Left lung (tissue), 10 donors: ENCODE results near the gene ALPP. TPM values are rescaled to one million over a fixed set of nuclear protein-coding genes. Genes with fewer than 3 reads are reported as not detected.
"Not testable (repeated sequence)": the region's sequence is repeated elsewhere in the genome, so short reads cannot be mapped to it uniquely, and the experiment has no call there.

Experiments used
- ATAC-seq: fragments of 200-7000 bp; cut with Tn5 transposase; one replicate; pipeline ENCODE4 v1.9.1; 2020; ENCODE audit warnings: moderate library complexity
- DNase-seq, 4 donors: peaks; one replicate each; pipeline ENCODE4 v3.0.0-alpha.2; 2013 to 2020
- H3K27ac ChIP-seq, 2 donors: fragments of 200-600 bp; sonication (generic) in 1 of 2; one replicate each; pipeline versions ENCODE4 v1.5.0 to v1.8.0; 2020 to 2021
- H3K27me3 ChIP-seq, 2 donors: fragments of 200-600 bp; sonication (generic) in 1 of 2; one replicate each; pipeline versions ENCODE4 v1.5.0 to v1.8.0; 2020 to 2021
- H3K36me3 ChIP-seq, 2 donors: fragments of 200-600 bp; sonication (generic) in 1 of 2; one replicate each; pipeline versions ENCODE4 v1.5.0 to v1.8.0; 2020 to 2021
- H3K4me1 ChIP-seq, 2 donors: fragments of 200-600 bp; one replicate each; pipeline ENCODE4 v1.8.0; 2021
- H3K4me3 ChIP-seq, 2 donors: fragments of 200-600 bp; sonication (generic) in 1 of 2; one replicate each; pipeline versions ENCODE4 v1.5.0 to v1.8.0; 2020 to 2021; ENCODE audit warnings: mild to moderate bottlenecking in 1 of 2
- H3K9me3 ChIP-seq, 2 donors: fragments of 200-600 bp; sonication (generic) in 1 of 2; one replicate each; pipeline versions ENCODE4 v1.5.0 to v1.8.0; 2020 to 2021
- intact Hi-C, 2 donors: fragments of 100-400 bp; cut with DNase I; formaldehyde crosslinking; loops; one replicate each; pipeline versions ENCODE4 v1.11.2 to v1.14.2; 2022
- polyA plus RNA-seq, 6 donors: library from polyadenylated mRNA; unstranded; fragments of 120-200 nt; gene quantifications; one replicate each; pipeline ENCODE4 v1.2.1, GENCODE V29; 2013; ENCODE audit not compliant: insufficient read length in 6 of 6
- total RNA-seq, 2 donors: library from RNA; stranded (reverse); fragmentation: NEBNext Ultra II Directional; extraction: Animal tissue kit (Norgen Biotek cat#: 25700); gene quantifications; one replicate each; pipeline ENCODE4 v1.2.1, GENCODE V29; 2021
- TF ChIP-seq, protein P1 (sequence below), 2 donors: fragments of 200-600 bp; sonication (generic) in 1 of 2; IDR thresholded peaks; one replicate each; pipeline versions ENCODE4 v1.5.0 to v1.8.0; 2021; ENCODE audit warnings: antibody characterized with exemption in 2 of 2
- donor health status: DM: no; HTN: yes; CAD: no.
- donor health status: DM: no; HTN: no; CAD: no.

ALPP gene
- total and polyA plus RNA-seq, 8 donors: 0.07 to 14.1 (median 0.18) TPM; not detected in 3

GRCh38 chr2:232422051-232422450 lies 43.5 kb downstream of the ALPP start:
- peaks cover 43 to 74% of the 10 kb centered on the region in 2 donors for H3K27me3 ChIP-seq
- H3K9me3 ChIP-seq: peaks cover 0 to 7% of the 10 kb centered on the region in 2 donors
- DNase-seq (peak in 1 of 4 donors; percentile 43), ATAC-seq (no peak)
- no peaks in the 10 kb centered on the region for H3K36me3 ChIP-seq
- H3K4me1 ChIP-seq: peaks cover 6 to 27% of the 10 kb centered on the region in 2 donors
- TF ChIP-seq, protein P1, sequence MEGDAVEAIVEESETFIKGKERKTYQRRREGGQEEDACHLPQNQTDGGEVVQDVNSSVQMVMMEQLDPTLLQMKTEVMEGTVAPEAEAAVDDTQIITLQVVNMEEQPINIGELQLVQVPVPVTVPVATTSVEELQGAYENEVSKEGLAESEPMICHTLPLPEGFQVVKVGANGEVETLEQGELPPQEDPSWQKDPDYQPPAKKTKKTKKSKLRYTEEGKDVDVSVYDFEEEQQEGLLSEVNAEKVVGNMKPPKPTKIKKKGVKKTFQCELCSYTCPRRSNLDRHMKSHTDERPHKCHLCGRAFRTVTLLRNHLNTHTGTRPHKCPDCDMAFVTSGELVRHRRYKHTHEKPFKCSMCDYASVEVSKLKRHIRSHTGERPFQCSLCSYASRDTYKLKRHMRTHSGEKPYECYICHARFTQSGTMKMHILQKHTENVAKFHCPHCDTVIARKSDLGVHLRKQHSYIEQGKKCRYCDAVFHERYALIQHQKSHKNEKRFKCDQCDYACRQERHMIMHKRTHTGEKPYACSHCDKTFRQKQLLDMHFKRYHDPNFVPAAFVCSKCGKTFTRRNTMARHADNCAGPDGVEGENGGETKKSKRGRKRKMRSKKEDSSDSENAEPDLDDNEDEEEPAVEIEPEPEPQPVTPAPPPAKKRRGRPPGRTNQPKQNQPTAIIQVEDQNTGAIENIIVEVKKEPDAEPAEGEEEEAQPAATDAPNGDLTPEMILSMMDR (IDR thresholded peaks at IDR 0.05): no peak
- intact Hi-C loops: no loop called here
- no peak overlapping the region for H3K27ac ChIP-seq
- no peak overlapping the region for H3K4me3 ChIP-seq

DNA sequence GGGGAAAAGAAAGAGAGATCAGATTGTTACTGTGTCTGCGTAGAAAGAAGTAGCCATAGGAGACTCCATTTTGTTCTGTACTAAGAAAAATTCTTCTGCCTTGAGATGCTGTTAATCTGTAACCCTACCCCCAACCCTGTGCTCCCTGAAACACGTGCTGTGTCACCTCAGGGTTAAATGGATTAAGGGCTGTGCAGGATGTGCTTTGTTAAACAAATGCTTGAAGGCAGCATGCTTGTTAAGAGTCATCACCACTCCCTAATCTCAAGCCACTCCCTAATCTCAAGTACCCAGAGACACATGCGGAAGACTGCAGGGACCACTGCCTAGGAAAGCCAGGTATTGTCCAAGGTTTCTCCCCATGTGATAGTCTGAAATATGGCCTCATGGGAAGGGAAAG lies 44.4 kb downstream of the ALPP start:
- H3K36me3 ChIP-seq, intact Hi-C loops, ATAC-seq, H3K4me3 ChIP-seq, H3K9me3 ChIP-seq, DNase-seq, H3K27ac ChIP-seq: not testable (repeated sequence)
- H3K4me1 ChIP-seq: peaks cover 6 to 27% of the 10 kb centered on the region in 2 donors
- peaks cover 39 to 70% of the 10 kb centered on the region in 2 donors for H3K27me3 ChIP-seq

GRCh38 chr2:232423407-232423806 lies 44.9 kb downstream of the ALPP start:
- H3K4me3 ChIP-seq, intact Hi-C loops, H3K9me3 ChIP-seq, H3K36me3 ChIP-seq, ATAC-seq, H3K27ac ChIP-seq: not testable (repeated sequence)
- peak in 1 of 4 donors; percentile 1 for DNase-seq
- Histone ChIP-seq H3K27me3 (peaks cover 35 to 66% of the 10 kb centered on the region in 2 donors), H3K4me1 (peaks cover 6 to 26% of the 10 kb centered on the region in 2 donors)

DNA sequence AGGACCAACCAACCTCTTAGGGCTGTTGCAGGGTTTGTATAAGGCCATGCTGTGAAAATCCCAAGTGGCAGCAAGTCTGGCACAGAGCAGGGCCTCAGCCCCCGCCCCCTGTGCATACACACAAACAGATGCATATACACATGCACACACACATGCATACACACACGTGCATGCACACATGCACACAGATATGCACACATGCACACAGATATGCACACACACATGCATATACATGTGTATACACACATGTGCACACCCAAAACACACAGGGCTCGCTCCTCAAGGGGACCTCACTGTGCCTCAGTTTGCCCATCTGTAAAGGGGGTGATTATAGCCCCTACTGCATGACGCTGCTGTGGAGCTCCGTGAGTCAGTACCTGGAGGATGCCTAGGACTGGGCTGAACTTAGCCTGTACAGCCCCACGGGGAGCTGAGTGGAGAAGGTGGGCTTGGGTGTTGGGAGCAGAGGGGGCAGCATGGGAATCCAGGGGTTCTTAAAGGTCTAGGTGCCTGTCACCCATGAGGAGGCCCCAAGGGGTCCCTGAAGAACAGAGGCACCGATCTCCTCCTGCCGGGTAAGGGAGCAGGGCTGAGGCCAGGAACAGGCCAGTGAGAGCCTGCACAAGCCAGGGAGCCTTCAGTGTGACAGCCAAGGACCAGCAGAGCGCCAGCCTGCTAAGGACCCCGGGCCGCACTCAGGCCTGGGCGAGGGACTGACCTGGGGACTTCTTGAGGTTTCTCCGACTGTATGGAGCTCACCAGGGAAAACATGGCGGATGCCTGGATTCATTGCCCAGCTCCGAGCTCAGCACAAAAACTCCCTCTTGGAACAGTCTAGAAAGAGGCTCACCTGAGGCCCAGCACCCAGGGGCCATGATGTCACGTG lies 53.4 kb downstream of the ALPP start:
- H3K36me3 ChIP-seq: no peaks in the 10 kb centered on the region
- no peak overlapping the region for H3K4me3 ChIP-seq
- no peak overlapping the region for H3K27ac ChIP-seq
- TF ChIP-seq, protein P1 (IDR thresholded peaks at IDR 0.05): no peak
- H3K9me3 ChIP-seq: no peaks in the 10 kb centered on the region
- intact Hi-C loops: loop anchor here in 1 of 2 donors (10.0 kb wide), 1 partner anchor 517 kb away; no protein-coding TSS in a partner anchor
- H3K27me3 ChIP-seq: peaks cover 0 to 6% of the 10 kb centered on the region in 2 donors
- DNase-seq (peak in 1 of 4 donors; percentile 62), ATAC-seq (no peak)
- no peaks in the 10 kb centered on the region for H3K4me1 ChIP-seq

Other genes with a start within 250 kb of the ALPP start
- under 1 TPM in 1 of 2 donors, not detected in 1; 0.16 TPM for gene ALPG, start 28.1 kb downstream of the ALPP start, total RNA-seq
- under 1 TPM in 1 of 6 donors, not detected in 5; 0.08 TPM for gene ALPG, start 28.1 kb downstream of the ALPP start, polyA plus RNA-seq
- gene ALPI, start 77.4 kb downstream of the ALPP start, total RNA-seq: not detected
- gene ALPI, start 77.4 kb downstream of the ALPP start, polyA plus RNA-seq: not detected
- under 1 TPM; 0.10 to 0.17 TPM for gene ECEL1, start 109.1 kb downstream of the ALPP start, total RNA-seq
- under 1 TPM; 0.24 to 0.64 (median 0.45) TPM for gene ECEL1, start 109.1 kb downstream of the ALPP start, polyA plus RNA-seq
- gene PRSS56, start 141.6 kb downstream of the ALPP start, total RNA-seq: not detected
- not detected for gene PRSS56, start 141.6 kb downstream of the ALPP start, polyA plus RNA-seq
- not detected for gene CHRND, start 147.4 kb downstream of the ALPP start, total RNA-seq
- not detected for gene CHRND, start 147.4 kb downstream of the ALPP start, polyA plus RNA-seq
- not detected for gene CHRNG, start 160.9 kb downstream of the ALPP start, total RNA-seq
- gene CHRNG, start 160.9 kb downstream of the ALPP start, polyA plus RNA-seq: under 1 TPM in 4 of 6 donors, not detected in 2; 0.07 to 0.35 (median 0.13) TPM
- gene TIGD1, start 171.8 kb downstream of the ALPP start, total RNA-seq: 1 to 10 TPM; 3.7 to 3.8 TPM
- gene TIGD1, start 171.8 kb downstream of the ALPP start, polyA plus RNA-seq: 10 to 100 TPM in 5 of 6 donors, 1 to 10 TPM in 1; 9.6 to 12.4 (median 11.3) TPM
- gene EIF4E2, start 171.9 kb downstream of the ALPP start, total RNA-seq: 10 to 100 TPM; 67.4 to 71.1 TPM
- 100 to 1,000 TPM in 3 of 6 donors, 10 to 100 TPM in 3; 91.3 to 108 (median 98.3) TPM for gene EIF4E2, start 171.9 kb downstream of the ALPP start, polyA plus RNA-seq